ENCODE results near the gene NATD1. TPM values are rescaled to one million over a fixed set of nuclear protein-coding genes. Genes with fewer than 3 reads are reported as not detected.

The NATD1 gene
- total RNA-seq, 1 donor from 2014 or later: 4.2 TPM

GRCh38 chr17:21296097-21297025 lies 43.2 kb upstream of the NATD1 start:
- Histone ChIP-seq H3K9me3 (no peaks in the 10 kb centered on the region), H3K36me3 (peaks cover 0 to 24% of the 10 kb centered on the region in 2 donors), H3K27ac (no peak overlapping the region), H3K4me1 (no peaks in the 10 kb centered on the region), H3K27me3 (no peaks in the 10 kb centered on the region), H3K4me3 (no peak overlapping the region)
- DNase-seq (ENCODE audit: extremely low spot score in 2 of 2): no peak
- TF ChIP-seq POLR2A (IDR thresholded peaks at IDR 0.05): no peak
- TF ChIP-seq CTCF (IDR thresholded peaks at IDR 0.05): no peak
- intact Hi-C loops (cut with DNase I): no loop called here

GRCh38 chr17:21295036-21295952 lies 42.1 kb upstream of the NATD1 start:
- TF ChIP-seq CTCF (IDR thresholded peaks at IDR 0.05) (no peak), POLR2AphosphoS5 (IDR thresholded peaks at IDR 0.05; ENCODE audit: insufficient read depth in 1 of 2, low read depth in 1 of 2) (no peak), POLR2A (IDR thresholded peaks at IDR 0.05) (no peak)
- Histone ChIP-seq H3K27ac (no peak overlapping the region), H3K9me3 (no peaks in the 10 kb centered on the region), H3K27me3 (no peaks in the 10 kb centered on the region), H3K4me1 (peaks cover 2% of the 10 kb centered on the region), H3K4me3 (no peak overlapping the region), H3K36me3 (peaks cover 0 to 14% of the 10 kb centered on the region in 2 donors)
- DNase-seq (ENCODE audit: extremely low spot score in 2 of 2): no peak
- intact Hi-C loops (cut with DNase I): no loop called here

- no peak for TF ChIP-seq POLR2AphosphoS5 (IDR thresholded peaks at IDR 0.05; ENCODE audit: insufficient read depth in 1 of 2, low read depth in 1 of 2)
- intact Hi-C loops (cut with DNase I): no loop called here
- no peak overlapping the region for H3K27ac ChIP-seq
- no peaks in the 10 kb centered on the region for H3K9me3 ChIP-seq
- H3K36me3 ChIP-seq: peaks cover 0 to 7% of the 10 kb centered on the region in 2 donors
- peaks cover 10% of the 10 kb centered on the region for H3K4me1 ChIP-seq
- H3K4me3 ChIP-seq: no peak overlapping the region
- DNase-seq (ENCODE audit: extremely low spot score in 2 of 2): no peak
- H3K27me3 ChIP-seq: no peaks in the 10 kb centered on the region
Observed at GRCh38 chr17:21294321-21295035, 41.3 kb upstream of the NATD1 start.

GRCh38 chr17:21293831-21294210 lies 40.6 kb upstream of the NATD1 start:
- no peak for TF ChIP-seq CTCF (IDR thresholded peaks at IDR 0.05)
- no peak for TF ChIP-seq POLR2A (IDR thresholded peaks at IDR 0.05)
- TF ChIP-seq POLR2AphosphoS5 (IDR thresholded peaks at IDR 0.05; ENCODE audit: insufficient read depth in 1 of 2, low read depth in 1 of 2): no peak
- H3K9me3 ChIP-seq: no peaks in the 10 kb centered on the region
- no peak for DNase-seq (ENCODE audit: extremely low spot score in 2 of 2)
- no peaks in the 10 kb centered on the region for H3K27me3 ChIP-seq
- H3K4me3 ChIP-seq: no peak overlapping the region
- peaks cover 16% of the 10 kb centered on the region for H3K4me1 ChIP-seq
- H3K36me3 ChIP-seq: peaks cover 0 to under 1% of the 10 kb centered on the region in 2 donors
- intact Hi-C loops (cut with DNase I): no loop called here
- no peak overlapping the region for H3K27ac ChIP-seq
